Superior temporal gyrus (tissue), 1 donor: Measurements from ENCODE around the gene VPREB3.
"Not testable (repeated sequence)": the region's sequence is repeated elsewhere in the genome, so short reads cannot be mapped to it uniquely, and the experiment has no call there.

ENCODE experiments used
- DNase-seq: peaks from one replicate; pipeline ENCODE4 v3.0.0-alpha.2; 2016; ENCODE audit errors: extremely low spot score

VPREB3 gene

GRCh38 chr22:23742505-23743264 is 11.5 kb downstream of the VPREB3 start:
- no peak for DNase-seq

GRCh38 chr22:23737696-23738095 is 16.5 kb downstream of the VPREB3 start:
- DNase-seq, result no peak

- not testable (repeated sequence) for DNase-seq
Measured at GRCh38 chr22:23728108-23728507, 26.1 kb downstream of the VPREB3 start.

GRCh38 chr22:23722724-23723123 is 31.5 kb downstream of the VPREB3 start:
- DNase-seq, result no peak

GRCh38 chr22:23722160-23722559 is 32.1 kb downstream of the VPREB3 start:
- no peak for DNase-seq

GRCh38 chr22:23720855-23721254 is 33.4 kb downstream of the VPREB3 start:
- no peak for DNase-seq

- no peak for DNase-seq
Measured at GRCh38 chr22:23718371-23719165, 35.7 kb downstream of the VPREB3 start.

- peak; percentile 93 for DNase-seq
Measured at GRCh38 chr22:23716811-23717801, 37.1 kb downstream of the VPREB3 start.

- no peak for DNase-seq
Measured at GRCh38 chr22:23715806-23716375, 38.3 kb downstream of the VPREB3 start.

- no peak for DNase-seq
Measured at GRCh38 chr22:23714596-23715578, 39.3 kb downstream of the VPREB3 start.

- DNase-seq, result no peak
Measured at GRCh38 chr22:23713696-23714595, 40.3 kb downstream of the VPREB3 start.

- DNase-seq, result no peak
Measured at GRCh38 chr22:23712256-23712655, 42.0 kb downstream of the VPREB3 start.

GRCh38 chr22:23709107-23709506 is 45.1 kb downstream of the VPREB3 start:
- no peak for DNase-seq

GRCh38 chr22:23708270-23708669 is 46.0 kb downstream of the VPREB3 start:
- DNase-seq, result no peak

- no peak for DNase-seq
Measured at GRCh38 chr22:23705358-23705757, 48.9 kb downstream of the VPREB3 start.

- no peak for DNase-seq
Measured at GRCh38 chr22:23704829-23705228, 49.4 kb downstream of the VPREB3 start.

- no peak for DNase-seq
Measured at GRCh38 chr22:23704062-23704461, 50.2 kb downstream of the VPREB3 start.
